HEK293T (cell line): ENCODE data around the gene CACNA1C.

Experiments used
- CTBP1 ChIP-seq: fragments of 450-650 bp; IDR thresholded peaks from 2 replicates; pipeline ENCODE4 v1.6.1; 2016; ENCODE audit warnings: borderline replicate concordance
- ELF4 ChIP-seq: fragments of 450-650 bp; IDR thresholded peaks from 2 replicates; pipeline ENCODE4 v1.6.1; 2017; ENCODE audit warnings: antibody characterized with exemption
- FOXA1 ChIP-seq: fragments of 450-650 bp; IDR thresholded peaks from 2 replicates; pipeline ENCODE4 v1.6.1; 2016; ENCODE audit warnings: mild to moderate bottlenecking
- L3MBTL2 ChIP-seq: fragments of 450-650 bp; conservative IDR thresholded peaks from 2 replicates; pipeline ENCODE4 v1.6.1; 2016; ENCODE audit warnings: mild to moderate bottlenecking
- LEF1 ChIP-seq: fragments of 450-650 bp; IDR thresholded peaks from 2 replicates; pipeline ENCODE4 v1.6.1; 2017; ENCODE audit warnings: mild to moderate bottlenecking, borderline replicate concordance
- SP1 ChIP-seq: fragments of 450-650 bp; IDR thresholded peaks from 2 replicates; pipeline ENCODE4 v1.6.1; 2017
- SUZ12 ChIP-seq: fragments of 450-650 bp; IDR thresholded peaks from 2 replicates; pipeline ENCODE4 v1.6.1; 2016; ENCODE audit warnings: mild to moderate bottlenecking

DNA sequence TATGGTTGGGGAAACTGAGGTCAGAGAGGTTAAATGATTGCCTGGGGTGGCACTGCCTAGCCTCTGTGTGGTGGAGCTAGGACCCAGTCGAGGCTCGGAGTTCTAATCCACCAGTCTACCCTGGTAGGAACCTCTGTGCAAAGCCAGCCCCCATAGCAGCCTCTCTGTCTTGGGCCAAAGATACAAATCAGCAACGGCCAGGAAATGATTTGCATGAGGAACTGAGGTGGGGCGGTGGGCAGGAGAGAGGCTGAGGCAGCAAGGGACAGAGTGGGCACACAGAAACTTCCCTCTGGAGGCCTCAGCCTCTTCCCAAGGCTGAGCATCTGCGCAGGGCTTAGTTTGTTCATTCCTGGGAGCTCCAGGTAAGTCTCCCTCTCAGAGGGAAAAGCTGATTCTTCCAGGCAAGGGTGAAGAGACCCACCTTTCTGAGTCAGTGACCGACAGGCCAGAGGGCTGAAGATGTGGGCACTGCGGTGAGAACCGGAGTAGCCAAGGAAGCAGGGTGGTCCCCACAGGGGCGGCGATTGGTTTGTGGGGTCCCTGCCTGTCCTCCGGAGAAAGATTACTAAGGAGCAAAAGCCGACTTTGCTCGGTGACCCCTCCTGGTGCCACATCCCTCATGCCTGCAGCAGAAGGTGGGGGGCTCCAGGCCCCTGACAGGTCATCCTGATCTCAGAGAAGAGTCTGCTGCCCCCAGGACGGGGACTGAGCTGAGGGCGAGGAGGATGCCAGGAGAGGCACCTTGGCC lies 134.6 kb downstream of the CACNA1C start:
- TF ChIP-seq ELF4 (no peak), LEF1 (no peak), FOXA1 (no peak), CTBP1 (no peak), L3MBTL2 (no peak), SP1 (no peak), SUZ12 (no peak)
